Fibroblast of mammary gland (primary cell): ENCODE data around the gene WNT8B.

Source experiments
- DNase-seq: peaks from one replicate; pipeline ENCODE4 v3.0.0-alpha.2; 2010; ENCODE audit warnings: low read depth
- H3K4me3 ChIP-seq: 2 replicates; pipeline ENCODE4 v1.5.1; 2011; ENCODE audit warnings: low read depth, mild to moderate bottlenecking, low read length, moderate library complexity; ENCODE audit not compliant: control insufficient read depth
- TF ChIP-seq, protein P1 (sequence below): conservative IDR thresholded peaks from 2 replicates; pipeline ENCODE4 v1.5.1; 2011; ENCODE audit warnings: low read depth, low read length, inconsistent platforms; ENCODE audit not compliant: control insufficient read depth, insufficient read depth

The WNT8B gene

DNA sequence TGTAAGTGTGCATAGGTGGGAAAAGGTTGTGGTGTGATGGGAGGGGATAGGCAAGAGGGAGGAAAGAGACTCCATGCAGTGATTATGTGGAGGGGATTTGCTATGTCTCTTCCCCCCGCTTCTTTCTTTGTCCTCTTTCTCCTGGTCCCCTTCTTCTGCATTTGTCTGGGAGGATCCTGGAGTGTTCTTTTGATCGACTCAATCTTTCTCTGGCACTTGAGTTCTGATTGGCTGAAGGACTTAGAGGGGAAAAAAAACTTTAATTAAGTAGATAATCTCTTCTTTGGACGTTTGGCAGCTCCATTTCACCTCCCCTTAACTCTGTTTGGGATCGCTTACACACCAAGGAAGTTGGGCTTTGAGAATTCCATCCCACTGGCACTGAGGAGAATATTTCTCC, at the start of gene WNT8B:
Gene WNT8B (plus strand): TSS at position 301 of the 400 bp plus-strand sequence. CDS start 160 bp downstream, outside the sequence.
- TF ChIP-seq, protein P1, sequence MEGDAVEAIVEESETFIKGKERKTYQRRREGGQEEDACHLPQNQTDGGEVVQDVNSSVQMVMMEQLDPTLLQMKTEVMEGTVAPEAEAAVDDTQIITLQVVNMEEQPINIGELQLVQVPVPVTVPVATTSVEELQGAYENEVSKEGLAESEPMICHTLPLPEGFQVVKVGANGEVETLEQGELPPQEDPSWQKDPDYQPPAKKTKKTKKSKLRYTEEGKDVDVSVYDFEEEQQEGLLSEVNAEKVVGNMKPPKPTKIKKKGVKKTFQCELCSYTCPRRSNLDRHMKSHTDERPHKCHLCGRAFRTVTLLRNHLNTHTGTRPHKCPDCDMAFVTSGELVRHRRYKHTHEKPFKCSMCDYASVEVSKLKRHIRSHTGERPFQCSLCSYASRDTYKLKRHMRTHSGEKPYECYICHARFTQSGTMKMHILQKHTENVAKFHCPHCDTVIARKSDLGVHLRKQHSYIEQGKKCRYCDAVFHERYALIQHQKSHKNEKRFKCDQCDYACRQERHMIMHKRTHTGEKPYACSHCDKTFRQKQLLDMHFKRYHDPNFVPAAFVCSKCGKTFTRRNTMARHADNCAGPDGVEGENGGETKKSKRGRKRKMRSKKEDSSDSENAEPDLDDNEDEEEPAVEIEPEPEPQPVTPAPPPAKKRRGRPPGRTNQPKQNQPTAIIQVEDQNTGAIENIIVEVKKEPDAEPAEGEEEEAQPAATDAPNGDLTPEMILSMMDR: no peak
- no peak for DNase-seq
- no peak within 1 kb of the TSS for H3K4me3 ChIP-seq

DNA sequence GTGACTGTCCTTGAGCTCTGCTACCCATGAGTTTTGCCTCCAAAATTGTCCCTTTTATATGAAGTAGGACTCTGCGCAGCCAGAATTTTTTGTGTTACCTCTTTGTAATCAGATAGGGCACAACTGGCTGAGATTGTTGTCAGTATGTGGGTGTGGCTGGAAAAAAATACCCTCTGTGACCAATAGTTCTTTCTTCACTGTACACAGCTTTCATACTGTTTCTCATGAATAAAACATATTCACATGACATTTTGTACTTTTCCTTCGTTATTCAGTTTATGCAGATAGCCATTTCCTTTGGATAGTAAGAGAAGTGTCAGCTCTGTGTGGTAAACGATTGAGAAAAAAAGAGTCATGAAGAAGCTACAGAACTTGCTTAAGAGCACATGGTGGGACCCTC, 49.6 kb upstream of the WNT8B start:
- no peak for DNase-seq
- TF ChIP-seq, protein P1: no peak
- no peak overlapping the region for H3K4me3 ChIP-seq

DNA sequence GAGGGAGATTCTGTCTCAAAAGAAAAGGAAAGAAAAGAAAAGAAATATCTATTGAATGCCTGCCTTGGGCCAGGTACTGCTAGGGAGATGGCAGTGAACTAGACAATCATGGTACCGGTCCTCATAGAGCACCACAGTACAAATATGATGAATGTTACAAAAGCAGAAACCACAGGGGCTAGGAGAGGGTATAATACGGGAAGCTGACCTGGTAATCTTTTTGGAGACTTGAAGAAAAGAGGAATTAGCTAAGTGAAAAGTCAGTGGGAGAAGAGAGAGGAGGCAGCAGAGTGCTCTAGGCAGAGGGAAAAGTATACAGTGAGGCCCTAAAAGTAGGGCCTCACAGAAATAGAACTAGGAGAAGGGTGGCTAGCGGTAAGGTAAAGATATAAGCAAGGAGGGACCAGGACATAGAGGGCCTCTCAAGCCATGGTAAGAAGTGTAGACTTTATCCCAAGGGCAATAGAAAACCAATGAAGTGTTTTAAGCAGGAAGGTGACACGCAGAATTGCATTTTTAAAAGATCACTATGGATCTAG, 42.8 kb upstream of the WNT8B start:
- H3K4me3 ChIP-seq: no peak overlapping the region
- DNase-seq: no peak
- TF ChIP-seq, protein P1: no peak

DNA sequence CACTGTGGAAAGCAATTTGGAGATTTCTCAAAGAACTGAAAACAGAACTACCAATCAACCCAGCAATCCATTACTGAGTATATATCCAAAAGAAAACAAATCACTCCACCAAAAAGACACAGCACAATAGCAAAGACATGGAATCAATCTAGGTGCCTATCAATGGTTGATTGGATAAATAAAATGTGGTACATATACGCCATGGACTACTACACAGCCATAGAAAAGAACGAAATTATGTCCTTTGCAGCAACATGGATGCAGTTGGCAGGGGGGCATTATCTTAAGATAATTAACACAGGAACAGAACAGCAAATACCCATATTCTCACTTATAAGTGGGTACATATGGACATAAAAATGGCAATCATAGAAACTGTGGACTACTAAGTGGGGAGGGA, 35.4 kb upstream of the WNT8B start:
- DNase-seq: no peak
- H3K4me3 ChIP-seq: no peak overlapping the region
- TF ChIP-seq, protein P1: no peak

DNA sequence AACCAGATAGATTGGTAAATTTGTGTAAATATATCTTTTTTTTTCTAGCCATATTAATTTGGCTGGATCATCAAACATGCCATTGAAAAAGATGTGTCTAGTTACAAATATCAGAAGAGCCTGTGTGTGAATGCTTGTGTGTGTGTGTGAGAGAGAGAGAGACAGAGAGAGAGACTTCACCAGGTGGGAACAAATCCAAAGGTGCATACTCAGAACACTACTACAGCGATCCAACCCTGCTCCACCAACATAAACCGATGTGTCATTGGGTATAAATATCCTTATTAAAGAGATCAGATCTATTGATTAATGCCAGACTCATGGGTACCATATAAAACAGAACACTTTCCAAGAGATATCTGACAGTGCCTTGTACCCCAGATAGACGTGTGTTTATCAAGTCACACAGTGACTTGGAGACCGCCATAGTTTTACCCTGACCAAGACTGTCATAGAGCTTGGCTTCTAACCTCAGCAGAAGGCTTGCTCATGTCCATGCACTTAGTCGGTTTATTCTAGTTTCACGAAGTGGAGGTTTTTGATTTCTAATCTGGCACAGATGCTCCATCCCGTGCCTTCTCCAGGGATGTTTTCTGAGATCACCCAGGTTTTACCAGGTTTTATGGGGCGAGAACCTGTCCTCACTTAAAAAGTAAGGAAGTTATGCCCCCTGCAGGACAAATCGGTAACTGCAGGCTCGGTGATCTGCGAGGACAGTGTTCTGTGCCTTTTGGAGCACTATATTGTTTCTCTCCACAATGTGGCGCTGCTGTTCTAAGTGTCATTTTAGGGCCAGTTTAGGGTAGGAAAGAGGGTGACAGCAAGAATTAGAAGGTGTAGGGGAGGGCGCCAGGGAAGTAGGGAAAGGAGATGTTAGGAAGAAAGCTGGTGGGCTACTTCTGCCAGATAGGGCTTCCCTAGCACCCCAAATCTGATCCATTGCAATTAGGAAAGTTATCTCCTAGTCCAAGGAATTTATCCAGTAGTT, 29.3 kb upstream of the WNT8B start:
- TF ChIP-seq, protein P1: peak; percentile 99
- H3K4me3 ChIP-seq: no peak overlapping the region

GRCh38 chr10:100436255-100436654, 26.6 kb upstream of the WNT8B start:
- DNase-seq: no peak
- no peak overlapping the region for H3K4me3 ChIP-seq
- TF ChIP-seq, protein P1: no peak

More for the DNA sequence above, 29.3 kb upstream of the WNT8B start:
- peak; percentile 92 for DNase-seq
